ENCODE measurements around the gene ZNF648. TPM values are rescaled to one million over a fixed set of nuclear protein-coding genes. Genes with fewer than 3 reads are reported as not detected.
A peak's percentile ranks its signal among the peaks of the same experiment; 100 is the strongest.

The ZNF648 gene
- total and polyA plus RNA-seq, 10 of the 15 experiments (the other 5 are each of a cell fraction or from before 2014, with no cell fraction given): 0.05 TPM; not detected in 9

GRCh38 chr1:182080955-182081582, 19.6 kb upstream of the ZNF648 start:
- Histone ChIP-seq H3K27me3 (replicated peaks in 1 of 2; ENCODE audit: control insufficient read depth in 2 of 2, insufficient read depth in 2 of 2, low read length in 1 of 2) (no peaks in the 10 kb centered on the region), H3K36me3 (ENCODE audit: control insufficient read depth in 2 of 2, insufficient read depth in 2 of 2, low read length in 1 of 2) (no peaks in the 10 kb centered on the region), H3K4me3 (no peak overlapping the region), H3K4me1 (ENCODE audit: control insufficient read depth, insufficient read depth, low read length) (no peaks in the 10 kb centered on the region), H3K79me2 (ENCODE audit: control insufficient read depth, insufficient read depth, low read length) (no peaks in the 10 kb centered on the region), H3K4me2 (ENCODE audit: control insufficient read depth, insufficient read depth) (no peak overlapping the region), H3K27ac (ENCODE audit: control insufficient read depth, insufficient read depth) (no peak overlapping the region), H2AFZ (ENCODE audit: control insufficient read depth, low read depth, low read length) (no peak overlapping the region; the same call in 1 of the 2 replicates), H3K9ac (ENCODE audit: control insufficient read depth, insufficient read depth, low read length) (no peak overlapping the region), H4K20me1 (ENCODE audit: control insufficient read depth, insufficient read depth) (no peaks in the 10 kb centered on the region), H3K9me3 (replicated peaks; ENCODE audit: control insufficient read depth, insufficient read depth, low read length) (no peaks in the 10 kb centered on the region)
- DNase-seq (ENCODE audit: low read depth, low spot score) (no peak), ATAC-seq (peak; percentile 72), FAIRE-seq (peak; percentile 90)
- 47% methylated on average over 1 of the region's 1 CpG for WGBS (ENCODE audit: insufficient coverage, insufficient replicate concordance, low lambda C conversion rate, missing lambda C conversion rate)
- in situ Hi-C loops (cut with MboI): no loop called here
- TF ChIP-seq GATAD2B (conservative IDR thresholded peaks at IDR 0.05; ENCODE audit: low read depth): no peak
- no peak for TF ChIP-seq ZBTB40 (IDR thresholded peaks at IDR 0.05; ENCODE audit: borderline replicate concordance)
- TF ChIP-seq RAD21 (IDR thresholded peaks at IDR 0.05; ENCODE audit: insufficient read depth, low read depth, low read length): peak; percentile 54
- peak; percentile 57 to 68 (median 67) for TF ChIP-seq CTCF (IDR thresholded peaks at IDR 0.05 in 2 of 3, conservative IDR thresholded peaks at IDR 0.05 in 1 of 3; ENCODE audit: control insufficient read depth in 2 of 3, extremely low read depth in 1 of 3, insufficient read depth in 1 of 3, low read depth in 3 of 3, low read length in 3 of 3)
- no peak for TF ChIP-seq FOXK2 (IDR thresholded peaks at IDR 0.05)
- no peak for TF ChIP-seq POLR2AphosphoS5 (IDR thresholded peaks at IDR 0.05; ENCODE audit: low read length)
- TF ChIP-seq E2F8 (IDR thresholded peaks at IDR 0.05; ENCODE audit: low read depth, partially characterized antibody): no peak
- no peak for TF ChIP-seq MEF2A (IDR thresholded peaks at IDR 0.05; ENCODE audit: insufficient read depth, low read depth, low read length)
- TF ChIP-seq SMC3 (IDR thresholded peaks at IDR 0.05; ENCODE audit: borderline replicate concordance, low read length): peak; percentile 51; the same call in 1 of the 2 replicates
- TF ChIP-seq SPI1 (IDR thresholded peaks at IDR 0.05; ENCODE audit: borderline replicate concordance, insufficient read depth, low read depth, low read length): peak; percentile 42; the same call in 1 of the 2 replicates
- TF ChIP-seq KAT2A (conservative IDR thresholded peaks at IDR 0.05; ENCODE audit: control insufficient read depth, low read depth, low read length): no peak
- no peak for TF ChIP-seq EZH2 (IDR thresholded peaks at IDR 0.05; ENCODE audit: borderline replicate concordance, control insufficient read depth, low read depth, low read length)
- BruUV-seq (replicated peaks): no TSS peak
- SMC1A ChIA-PET (ENCODE audit: uncharacterized antibody, unreplicated experiment): interaction anchor here (0.8 to 3.2 kb wide), 10 partner anchors 10 to 613 kb away, joined by 3 to 35 read pairs (median 3); no protein-coding TSS in a partner anchor
- intact Hi-C loops (cut with micrococcal nuclease; ENCODE audit: unreplicated experiment): no loop called here
- RAD21 ChIA-PET (ENCODE audit: unreplicated experiment): interaction anchor here (0.7 to 4.5 kb wide), 18 partner anchors 9 to 891 kb away, joined by 3 to 35 read pairs (median 4); no protein-coding TSS in a partner anchor
- CTCF ChIA-PET: interaction anchor here (0.6 to 5.1 kb wide), 57 partner anchors 8 to 891 kb away, joined by 3 to 57 read pairs (median 4); partner anchors contain the start of gene RNASEL
- POLR2A ChIA-PET: interaction anchor here (0.6 kb wide), 1 partner anchor 602 kb away, joined by 3 read pairs; no protein-coding TSS in a partner anchor

Data from GM12878 (cell line).